ENCODE results near the gene TRAPPC3L.

Gene TRAPPC3L

GRCh38 chr6:116543149-116543548 lies 2.3 kb downstream of the TRAPPC3L start:
- DNase-seq: no peak
- H3K4me1 Mint-ChIP-seq: no peaks in the 10 kb centered on the region
- H3K9me3 Mint-ChIP-seq: no peaks in the 10 kb centered on the region
- no peak overlapping the region for H3K27ac Mint-ChIP-seq
- H3K27me3 Mint-ChIP-seq: peaks cover 14% of the 10 kb centered on the region
- no peaks in the 10 kb centered on the region for H3K36me3 Mint-ChIP-seq
- H3K4me3 Mint-ChIP-seq: no peak overlapping the region
- CTCF ChIA-PET: interaction anchor here (1.1 kb wide), 1 partner anchor 18 kb away, joined by 3 read pairs; no protein-coding TSS in a partner anchor

GRCh38 chr6:116542426-116542825 lies 3.1 kb downstream of the TRAPPC3L start:
- H3K4me1 Mint-ChIP-seq: no peaks in the 10 kb centered on the region
- DNase-seq: no peak
- no peak overlapping the region for H3K4me3 Mint-ChIP-seq
- H3K27ac Mint-ChIP-seq: no peak overlapping the region
- no peaks in the 10 kb centered on the region for H3K9me3 Mint-ChIP-seq
- CTCF ChIA-PET: interaction anchor here (0.7 to 1.4 kb wide), 3 partner anchors 8 to 20 kb away, joined by 3 to 4 read pairs (median 3); no protein-coding TSS in a partner anchor
- peaks cover 14% of the 10 kb centered on the region for H3K27me3 Mint-ChIP-seq
- no peaks in the 10 kb centered on the region for H3K36me3 Mint-ChIP-seq

- Mint-ChIP-seq H3K9me3 (no peaks in the 10 kb centered on the region), H3K36me3 (no peaks in the 10 kb centered on the region), H3K27me3 (peaks cover 26% of the 10 kb centered on the region), H3K4me3 (no peak overlapping the region), H3K27ac (no peak overlapping the region), H3K4me1 (no peaks in the 10 kb centered on the region)
- DNase-seq: no peak
- CTCF ChIA-PET: interaction anchor here (1.4 to 2.9 kb wide), 4 partner anchors 25 to 267 kb away, joined by 3 to 30 read pairs (median 7); no protein-coding TSS in a partner anchor
Observed at GRCh38 chr6:116536216-116536621, 9.3 kb downstream of the TRAPPC3L start.

- H3K4me1 Mint-ChIP-seq: no peaks in the 10 kb centered on the region
- peaks cover 23% of the 10 kb centered on the region for H3K27me3 Mint-ChIP-seq
Observed at GRCh38 chr6:116535109-116535508, 10.4 kb downstream of the TRAPPC3L start.

GRCh38 chr6:116533233-116533957 lies 12.1 kb downstream of the TRAPPC3L start:
- Mint-ChIP-seq H3K4me1 (no peaks in the 10 kb centered on the region), H3K27ac (no peak overlapping the region)
- CTCF ChIA-PET: interaction anchor here (0.8 to 3.6 kb wide), 13 partner anchors 9 to 316 kb away, joined by 3 to 38 read pairs (median 3); partner anchors contain the start of gene CALHM5

More at GRCh38 chr6:116535109-116535508, 10.4 kb downstream of the TRAPPC3L start:
- CTCF ChIA-PET: interaction anchor here (0.8 to 3.6 kb wide), 19 partner anchors 11 to 268 kb away, joined by 3 to 38 read pairs (median 4); partner anchors contain the start of genes CALHM4, TRAPPC3L and TSPYL1
- DNase-seq: no peak
- Mint-ChIP-seq H3K4me3 (no peak overlapping the region), H3K27ac (no peak overlapping the region), H3K9me3 (no peaks in the 10 kb centered on the region), H3K36me3 (no peaks in the 10 kb centered on the region)

GRCh38 chr6:116531675-116532570 lies 13.6 kb downstream of the TRAPPC3L start:
- DNase-seq: peak; percentile 76
- Mint-ChIP-seq H3K36me3 (no peaks in the 10 kb centered on the region), H3K4me3 (no peak overlapping the region), H3K9me3 (no peaks in the 10 kb centered on the region), H3K4me1 (no peaks in the 10 kb centered on the region), H3K27ac (no peak overlapping the region), H3K27me3 (peaks cover 28% of the 10 kb centered on the region)
- CTCF ChIA-PET: interaction anchor here (0.5 to 3.6 kb wide), 7 partner anchors 10 to 415 kb away, joined by 3 to 38 read pairs (median 12); no protein-coding TSS in a partner anchor

More at GRCh38 chr6:116533233-116533957, 12.1 kb downstream of the TRAPPC3L start:
- H3K9me3 Mint-ChIP-seq: no peaks in the 10 kb centered on the region
- peaks cover 28% of the 10 kb centered on the region for H3K27me3 Mint-ChIP-seq
- no peak for DNase-seq
- H3K4me3 Mint-ChIP-seq: no peak overlapping the region
- no peaks in the 10 kb centered on the region for H3K36me3 Mint-ChIP-seq

- DNase-seq: no peak
- Mint-ChIP-seq H3K4me3 (no peak overlapping the region), H3K27me3 (peaks cover 24% of the 10 kb centered on the region), H3K36me3 (no peaks in the 10 kb centered on the region), H3K27ac (no peak overlapping the region), H3K9me3 (no peaks in the 10 kb centered on the region), H3K4me1 (no peaks in the 10 kb centered on the region)
- CTCF ChIA-PET: interaction anchor here (1.0 to 1.4 kb wide), 2 partner anchors 15 to 243 kb away, joined by 3 to 6 read pairs; partner anchors contain the start of gene TRAPPC3L
Observed at GRCh38 chr6:116530436-116530835, 15.0 kb downstream of the TRAPPC3L start.

- H3K9me3 Mint-ChIP-seq: no peaks in the 10 kb centered on the region
- H3K4me3 Mint-ChIP-seq: no peak overlapping the region
- no peaks in the 10 kb centered on the region for H3K36me3 Mint-ChIP-seq
- H3K4me1 Mint-ChIP-seq: no peaks in the 10 kb centered on the region
- CTCF ChIA-PET: interaction anchor here (1.0 to 1.4 kb wide), 3 partner anchors 16 to 242 kb away, joined by 3 to 6 read pairs (median 3); partner anchors contain the start of gene TRAPPC3L
- DNase-seq: no peak
- H3K27me3 Mint-ChIP-seq: peaks cover 24% of the 10 kb centered on the region
- no peak overlapping the region for H3K27ac Mint-ChIP-seq
Observed at GRCh38 chr6:116529466-116530290, 15.8 kb downstream of the TRAPPC3L start.

GRCh38 chr6:116528780-116529179 lies 16.7 kb downstream of the TRAPPC3L start:
- no peak overlapping the region for H3K4me3 Mint-ChIP-seq
- CTCF ChIA-PET: interaction anchor here (0.7 to 1.2 kb wide), 2 partner anchors 84 to 277 kb away, joined by 3 read pairs; no protein-coding TSS in a partner anchor
- no peaks in the 10 kb centered on the region for H3K4me1 Mint-ChIP-seq
- H3K27ac Mint-ChIP-seq: no peak overlapping the region
- DNase-seq: no peak
- peaks cover 22% of the 10 kb centered on the region for H3K27me3 Mint-ChIP-seq
- no peaks in the 10 kb centered on the region for H3K9me3 Mint-ChIP-seq
- H3K36me3 Mint-ChIP-seq: no peaks in the 10 kb centered on the region

- Mint-ChIP-seq H3K27ac (no peak overlapping the region), H3K27me3 (peaks cover 19% of the 10 kb centered on the region), H3K4me3 (no peak overlapping the region), H3K9me3 (no peaks in the 10 kb centered on the region), H3K36me3 (no peaks in the 10 kb centered on the region), H3K4me1 (no peaks in the 10 kb centered on the region)
- no peak for DNase-seq
- CTCF ChIA-PET: interaction anchor here (0.7 kb wide), 1 partner anchor 276 kb away, joined by 3 read pairs; no protein-coding TSS in a partner anchor
Observed at GRCh38 chr6:116528133-116528532, 17.4 kb downstream of the TRAPPC3L start.

- Mint-ChIP-seq H3K4me3 (no peak overlapping the region), H3K36me3 (no peaks in the 10 kb centered on the region), H3K9me3 (no peaks in the 10 kb centered on the region), H3K4me1 (no peaks in the 10 kb centered on the region), H3K27me3 (peaks cover 7% of the 10 kb centered on the region), H3K27ac (no peak overlapping the region)
- no peak for DNase-seq
- CTCF ChIA-PET: interaction anchor here (1.6 kb wide), 1 partner anchor 12 kb away, joined by 3 read pairs; no protein-coding TSS in a partner anchor
Observed at GRCh38 chr6:116524236-116524635, 21.2 kb downstream of the TRAPPC3L start.

GRCh38 chr6:116522896-116523295 lies 22.6 kb downstream of the TRAPPC3L start:
- no peaks in the 10 kb centered on the region for H3K36me3 Mint-ChIP-seq
- H3K4me3 Mint-ChIP-seq: no peak overlapping the region
- CTCF ChIA-PET: interaction anchor here (0.7 to 1.6 kb wide), 3 partner anchors 10 to 99 kb away, joined by 3 to 5 read pairs (median 3); no protein-coding TSS in a partner anchor
- no peaks in the 10 kb centered on the region for H3K4me1 Mint-ChIP-seq
- no peak for DNase-seq
- H3K27me3 Mint-ChIP-seq: peaks cover 13% of the 10 kb centered on the region
- no peak overlapping the region for H3K27ac Mint-ChIP-seq
- H3K9me3 Mint-ChIP-seq: no peaks in the 10 kb centered on the region
